NOMO-1 treated with dmso at 0.1 percent for 144 hours (cell line): ENCODE results near the gene ISOC1.

Experiments used
- DNase-seq: peaks from one replicate; lab custom pipeline; 2025; ENCODE audit not compliant: unreplicated experiment; lab: John Stamatoyannopoulos, UW

Gene ISOC1

GRCh38 chr5:129094087-129094923 lies at the start of gene ISOC1:
Gene ISOC1 (plus strand): TSS chr5:129094749. CDS start chr5:129094767, 18 bp downstream.
- DNase-seq: peak; percentile 84

DNA sequence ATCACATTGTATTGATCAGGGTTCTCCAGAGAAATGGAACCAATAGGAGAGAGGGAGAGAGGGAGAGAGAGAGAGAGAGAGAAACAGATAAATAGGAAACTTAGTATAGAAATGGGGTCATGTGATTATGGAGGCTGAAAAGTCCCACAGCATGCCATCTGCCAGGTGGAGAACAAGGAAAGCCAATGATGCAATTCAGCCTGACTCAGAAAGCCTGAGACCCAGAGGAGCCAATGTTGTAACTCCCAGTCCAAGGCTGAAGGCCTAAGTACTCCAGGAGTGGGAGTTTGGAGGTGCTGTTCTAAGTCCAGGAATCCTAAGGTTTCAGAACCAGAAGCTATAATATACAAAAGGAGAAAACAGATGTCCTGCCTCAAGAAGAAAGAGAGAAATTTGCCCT lies 48.4 kb upstream of the ISOC1 start:
- no peak for DNase-seq

- DNase-seq: no peak
Measured at GRCh38 chr5:129048509-129048908, 46.0 kb upstream of the ISOC1 start.

DNA sequence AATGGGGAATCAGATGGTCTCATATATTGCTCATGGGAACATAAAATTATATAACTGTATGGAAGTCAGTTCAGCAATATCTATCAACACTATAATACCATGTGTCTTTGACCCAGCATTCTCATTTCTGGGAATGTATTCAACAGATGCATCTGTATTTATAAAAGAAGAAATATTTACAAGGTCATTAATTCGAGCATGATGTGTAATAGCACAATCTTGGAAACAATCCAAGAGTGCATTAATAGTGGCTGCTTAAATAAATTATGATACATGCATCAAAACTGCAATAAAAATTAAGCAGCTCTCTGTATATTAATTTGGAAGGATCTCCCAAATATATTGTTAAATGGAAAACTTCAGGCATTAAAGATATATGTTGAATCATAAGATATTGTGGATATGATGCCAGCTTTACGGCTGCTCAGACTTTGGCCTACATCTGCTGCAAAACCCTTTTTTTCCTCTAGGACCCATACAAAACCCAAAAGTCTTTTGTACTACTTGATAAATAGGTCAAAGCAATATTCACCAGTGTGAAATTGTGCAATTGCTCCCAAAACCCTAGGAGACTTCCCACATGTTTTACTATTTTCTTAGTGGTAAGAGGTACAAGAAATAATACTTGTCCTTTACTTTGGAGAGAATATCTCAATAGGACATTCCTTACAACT lies 45.3 kb upstream of the ISOC1 start:
- DNase-seq: no peak

GRCh38 chr5:129051283-129051682 lies 43.3 kb upstream of the ISOC1 start:
- DNase-seq: no peak

DNA sequence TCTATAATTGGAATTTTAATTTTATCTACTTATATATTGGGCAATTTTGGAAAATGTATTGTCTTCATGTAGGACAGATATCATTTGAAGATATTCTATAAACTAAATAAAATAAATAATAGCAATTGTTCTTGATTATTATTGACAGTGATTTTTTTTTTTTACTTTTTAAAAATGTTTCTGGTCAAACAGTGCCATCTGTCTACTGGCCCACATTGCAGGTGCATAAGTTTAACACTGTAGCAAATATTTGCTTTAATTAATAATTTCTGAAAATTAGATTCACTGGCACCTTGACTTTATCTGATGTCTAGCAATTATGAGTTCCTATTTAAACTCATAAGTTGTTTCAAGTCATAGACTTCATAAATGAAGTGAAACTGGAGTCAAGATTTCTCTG lies 41.1 kb upstream of the ISOC1 start:
- DNase-seq: no peak

GRCh38 chr5:129057329-129057728 lies 37.2 kb upstream of the ISOC1 start:
- no peak for DNase-seq

DNA sequence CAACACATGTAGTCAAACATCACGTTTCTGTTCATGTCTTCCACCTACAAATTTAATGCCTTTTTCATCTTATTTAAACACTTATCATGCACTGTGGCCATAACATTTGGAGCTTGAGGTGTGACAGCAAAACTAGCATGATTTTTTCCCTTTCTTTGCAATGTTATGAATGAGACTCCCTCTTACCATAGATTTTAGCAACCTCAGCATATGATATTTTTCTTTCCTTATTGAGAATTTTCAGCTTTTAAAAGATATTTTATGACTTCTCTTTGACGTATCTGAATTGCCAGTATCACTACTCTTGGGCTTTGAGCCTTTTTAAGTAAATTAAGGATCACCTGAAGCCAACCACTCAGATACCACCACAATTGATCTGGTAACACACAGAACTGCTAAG lies 32.7 kb upstream of the ISOC1 start:
- no peak for DNase-seq

DNA sequence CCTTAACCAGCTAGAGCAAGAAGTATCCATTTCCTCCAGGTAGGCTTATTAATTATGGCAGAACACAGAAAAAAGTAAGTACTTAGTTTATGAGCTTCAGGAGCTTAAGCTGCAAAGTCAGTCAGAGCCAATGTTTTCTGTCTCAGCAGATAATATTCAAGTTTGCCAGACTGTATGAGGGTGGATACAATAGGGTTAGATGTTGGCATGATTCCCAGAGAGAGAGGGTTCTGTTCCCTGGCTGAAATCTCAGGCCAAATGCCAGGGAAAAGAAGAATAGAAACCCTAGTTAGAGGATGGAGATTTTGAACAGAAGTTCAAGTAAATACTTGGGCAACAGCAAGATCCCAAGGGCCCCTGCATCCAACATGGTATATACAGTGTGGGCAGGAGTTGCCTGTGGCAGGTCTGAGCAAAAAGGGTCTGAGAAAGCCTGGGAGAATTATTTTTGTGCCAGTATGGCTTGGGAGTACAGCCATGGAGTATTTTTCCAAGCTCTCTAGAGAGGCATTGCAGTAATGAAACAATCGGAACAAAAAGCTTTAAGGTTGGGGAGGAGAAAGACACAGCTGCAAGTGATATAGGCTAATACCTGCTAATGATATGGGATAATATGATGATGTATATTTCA lies 31.0 kb upstream of the ISOC1 start:
- DNase-seq: no peak

DNA sequence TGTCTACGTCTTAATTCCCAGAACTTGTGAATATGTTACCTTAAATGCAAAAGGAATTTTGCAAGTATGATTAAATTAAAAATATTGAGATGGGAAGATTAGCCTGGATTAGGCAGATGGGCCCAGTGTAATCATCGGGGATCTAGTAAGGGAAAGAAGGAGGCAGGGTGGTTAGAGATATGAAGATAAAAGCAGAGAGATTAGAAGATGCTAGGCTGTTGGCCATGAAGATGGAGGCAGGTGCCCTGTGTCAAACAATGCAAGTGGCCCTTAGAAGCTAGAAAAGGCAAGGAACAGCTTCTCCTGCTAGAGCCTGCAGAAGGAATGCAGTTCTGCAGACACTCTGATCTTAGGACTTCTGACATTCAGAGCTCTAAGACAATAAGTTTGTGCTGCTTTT lies 28.8 kb upstream of the ISOC1 start:
- DNase-seq: no peak

GRCh38 chr5:129067745-129068144 lies 26.8 kb upstream of the ISOC1 start:
- DNase-seq: no peak

- no peak for DNase-seq
Measured at GRCh38 chr5:129069292-129069691, 25.3 kb upstream of the ISOC1 start.

- DNase-seq: no peak
Measured at GRCh38 chr5:129073111-129073510, 21.4 kb upstream of the ISOC1 start.

DNA sequence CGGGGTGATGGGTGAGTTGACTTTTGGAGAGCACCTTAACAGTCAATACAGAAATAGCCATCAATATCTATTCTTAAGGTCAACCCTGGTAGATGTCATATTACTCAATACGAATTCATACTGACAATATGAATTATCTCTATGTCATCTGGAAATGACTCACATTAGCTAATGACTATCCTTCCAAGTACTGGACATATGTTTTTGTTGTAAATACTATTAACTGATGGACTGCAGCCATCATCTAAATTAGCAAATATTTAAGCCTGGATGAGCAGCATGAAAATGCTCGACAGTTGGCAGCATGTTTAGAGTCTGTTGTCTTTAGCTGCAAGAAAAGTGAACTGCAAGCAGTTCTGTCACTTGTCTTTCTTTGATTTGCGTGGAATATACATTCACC lies 19.6 kb upstream of the ISOC1 start:
- no peak for DNase-seq

DNA sequence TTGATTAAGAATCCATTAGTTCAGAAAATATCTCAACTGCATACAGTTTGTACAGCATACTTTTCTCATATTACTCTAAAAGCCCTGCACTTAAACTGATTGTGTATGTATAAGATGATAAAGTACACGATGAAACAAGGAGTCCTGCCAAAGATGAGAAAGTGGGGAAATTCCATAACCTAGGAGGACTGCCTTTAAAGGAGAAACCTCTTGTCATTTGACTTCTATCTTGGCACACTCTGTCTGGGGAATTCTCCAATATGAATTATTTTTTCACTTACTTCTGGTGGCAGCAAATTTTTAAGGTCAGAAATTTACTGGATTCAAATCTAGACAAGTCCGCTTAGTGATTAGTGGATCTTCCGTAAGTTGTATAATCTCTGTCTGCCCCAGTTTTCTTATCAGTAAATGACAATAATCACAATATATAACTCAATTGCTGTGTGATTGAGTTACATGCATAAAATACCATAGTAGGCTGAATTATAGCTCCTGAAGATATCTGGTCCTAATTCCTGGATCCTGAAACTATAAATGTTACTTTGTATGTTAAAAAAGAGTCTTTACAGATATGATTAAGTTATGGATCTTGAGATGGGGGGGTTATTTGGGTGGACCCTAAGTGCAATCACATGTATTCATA lies 17.0 kb upstream of the ISOC1 start:
- DNase-seq: no peak

- no peak for DNase-seq
Measured at GRCh38 chr5:129078247-129078646, 16.3 kb upstream of the ISOC1 start.

DNA sequence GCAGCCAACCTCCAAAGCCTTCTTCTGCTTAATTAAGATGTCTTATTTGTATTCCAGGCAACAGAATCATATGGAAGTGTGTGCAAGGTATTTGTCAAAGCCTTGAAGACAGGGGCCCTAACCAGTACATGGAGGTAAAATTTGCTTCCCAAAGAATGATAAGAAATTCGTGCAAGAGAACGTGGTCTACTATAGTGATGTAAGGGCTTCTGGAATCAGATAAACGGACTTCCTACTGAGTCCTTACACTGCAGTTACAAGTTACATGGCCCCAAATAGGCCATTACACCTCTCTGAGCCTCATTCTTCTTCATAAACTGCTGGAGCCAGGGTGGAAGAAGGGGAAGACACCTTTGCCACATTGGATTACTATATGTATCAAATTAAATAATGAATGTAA lies 15.9 kb upstream of the ISOC1 start:
- no peak for DNase-seq

GRCh38 chr5:129079496-129079895 lies 15.1 kb upstream of the ISOC1 start:
- DNase-seq: no peak

DNA sequence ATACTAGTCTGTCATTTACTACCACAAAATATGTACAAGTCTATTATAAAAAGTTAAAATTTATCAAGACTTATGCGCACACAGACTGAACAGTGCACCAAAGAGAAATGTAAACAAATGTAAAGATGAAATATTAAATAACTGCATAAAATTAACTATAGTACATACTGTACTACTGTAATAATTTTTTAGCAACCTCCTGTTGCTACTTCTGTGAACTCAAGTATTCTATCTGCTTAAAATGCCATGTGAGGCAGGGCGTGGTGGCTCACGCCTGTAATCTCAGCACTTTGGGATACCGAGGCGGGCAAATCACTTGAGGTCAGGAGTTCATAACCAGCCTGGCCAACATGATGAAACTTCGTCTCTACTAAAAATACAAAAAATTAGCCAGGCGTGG lies 13.8 kb upstream of the ISOC1 start:
- no peak for DNase-seq

GRCh38 chr5:129082225-129083136 lies 12.1 kb upstream of the ISOC1 start:
- DNase-seq: no peak
